IPS DF 4.7 (cell line): ENCODE measurements around the gene SUCLA2.
"Not testable (repeated sequence)": the region's sequence is repeated elsewhere in the genome, so short reads cannot be mapped to it uniquely, and the experiment has no call there.

ENCODE experiments used
- DNase-seq: peaks from one replicate; pipeline ENCODE4 v3.0.0-alpha.2; 2013; ENCODE audit warnings: low spot score; ENCODE audit errors: extremely low read depth

SUCLA2 gene

GRCh38 chr13:48001114-48001881 is at the start of gene SUCLA2:
TSS of gene SUCLA2 (minus strand) at chr13:48001273. CDS start at chr13:48001269, 4 bp downstream.
- peak; percentile 64 for DNase-seq

GRCh38 chr13:48050550-48050949 is 49.5 kb upstream of the SUCLA2 start:
- no peak for DNase-seq

- no peak for DNase-seq
Observed at GRCh38 chr13:48043789-48044503, 42.9 kb upstream of the SUCLA2 start.

- no peak for DNase-seq
Observed at GRCh38 chr13:48042894-48043293, 41.8 kb upstream of the SUCLA2 start.

GRCh38 chr13:48040896-48041295 is 39.8 kb upstream of the SUCLA2 start:
- no peak for DNase-seq

- no peak for DNase-seq
Observed at GRCh38 chr13:48040049-48040448, 39.0 kb upstream of the SUCLA2 start.

- no peak for DNase-seq
Observed at GRCh38 chr13:48038761-48039160, 37.7 kb upstream of the SUCLA2 start.

GRCh38 chr13:48037346-48038173 is 36.5 kb upstream of the SUCLA2 start, which contains the start of gene NUDT15:
TSS of gene NUDT15 (plus strand) at chr13:48037726. CDS start at chr13:48037747, 21 bp downstream.
- peak; percentile 92 for DNase-seq

- no peak for DNase-seq
Observed at GRCh38 chr13:48029859-48030258, 28.8 kb upstream of the SUCLA2 start.

- no peak for DNase-seq
Observed at GRCh38 chr13:48028066-48028465, 27.0 kb upstream of the SUCLA2 start.

GRCh38 chr13:48019796-48020195 is 18.7 kb upstream of the SUCLA2 start:
- no peak for DNase-seq

- DNase-seq = no peak
Observed at GRCh38 chr13:48018637-48019036, 17.6 kb upstream of the SUCLA2 start.

- no peak for DNase-seq
Observed at GRCh38 chr13:48014359-48014758, 13.3 kb upstream of the SUCLA2 start.

GRCh38 chr13:48012668-48013067 is 11.6 kb upstream of the SUCLA2 start:
- DNase-seq = no peak

GRCh38 chr13:48010698-48011097 is 9.6 kb upstream of the SUCLA2 start:
- no peak for DNase-seq

- no peak for DNase-seq
Observed at GRCh38 chr13:48009284-48009683, 8.2 kb upstream of the SUCLA2 start.

- no peak for DNase-seq
Observed at GRCh38 chr13:48006396-48006795, 5.3 kb upstream of the SUCLA2 start.

- DNase-seq = no peak
Observed at GRCh38 chr13:48004201-48004600, 3.1 kb upstream of the SUCLA2 start.

- not testable (repeated sequence) for DNase-seq
Observed at GRCh38 chr13:48001999-48002398, 926 bp upstream of the SUCLA2 start.

GRCh38 chr13:48000559-48001113 is 437 bp downstream of the SUCLA2 start:
- no peak for DNase-seq

GRCh38 chr13:47999973-48000372 is 1.1 kb downstream of the SUCLA2 start:
- no peak for DNase-seq
